HepG2 (cell line): ENCODE measurements around the gene IGF2BP3. TPM values are rescaled to one million over a fixed set of nuclear protein-coding genes. Genes with fewer than 3 reads are reported as not detected.

ENCODE experiments used
- ATAC-seq: fragments of 200-7000 bp; cut with Tn5 transposase; 3 replicates; pipeline ENCODE4 v1.9.1; 2020; ENCODE audit warnings: mild to moderate bottlenecking, moderate library complexity
- BruUV-seq: library from RNA; stranded (reverse); fragments of 400-500 nt; replicated peaks from 2 replicates; lab custom pipeline; 2021; lab: Mats Ljungman, UMichigan
- CTCF ChIA-PET: fragments of 300-600 bp; formaldehyde crosslinking; extraction: SDS; loops from one replicate; lab custom pipeline; 2021; ENCODE audit warnings: low total read pairs, inconsistent platforms, low intra/inter-chr PET ratio; lab: Yijun Ruan, JAX
- POLR2A ChIA-PET: fragments of 350-600 bp; sonication (Branson Sonifier 250); formaldehyde crosslinking; loops from one replicate; lab custom pipeline; 2020; ENCODE audit warnings: antibody characterized with exemption, inconsistent platforms; lab: Yijun Ruan, JAX
- DNase-seq: peaks from one replicate; pipeline ENCODE4 v3.0.0-alpha.2; 2015; ENCODE audit warnings: low spot score
- FAIRE-seq: peaks from 3 replicates; lab custom pipeline; 2011; peaks lifted over from hg19 to GRCh38; lab: Jason Lieb, UNC
- H2AFZ ChIP-seq: one replicate; pipeline ENCODE4 v1.6.1; 2011; ENCODE audit warnings: low read length, inconsistent platforms
- H3K27ac ChIP-seq: fragments of 300-600 bp; 3 replicates; pipeline ENCODE4 v1.8.0; 2011; ENCODE audit warnings: mixed run types, mild to moderate bottlenecking, mixed read lengths, low read length, inconsistent platforms; ENCODE audit not compliant: insufficient read depth; ENCODE audit errors: extremely low read length
- H3K27me3 ChIP-seq, 2 experiments: fragments of 200-600 bp in 1 of 2; 2 replicates in 1 of 2; 3 replicates in 1 of 2; pipeline versions ENCODE4 v1.6.0 to v1.8.0; 2011; ENCODE audit warnings: low read length in 2 of 2, mild to moderate bottlenecking in 2 of 2, moderate library complexity in 2 of 2, inconsistent platforms in 1 of 2; ENCODE audit not compliant: insufficient read depth in 2 of 2, control insufficient read depth in 1 of 2
- H3K36me3 ChIP-seq, 2 experiments: fragments of 200-600 bp in 1 of 2; replicated peaks in 1 of 2; 2 replicates in 1 of 2; 3 replicates in 1 of 2; pipeline versions ENCODE4 v1.5.1 to v1.8.0; 2011; ENCODE audit warnings: low read length in 2 of 2, inconsistent platforms in 1 of 2; ENCODE audit not compliant: insufficient read depth in 2 of 2, control insufficient read depth in 1 of 2
- H3K4me1 ChIP-seq: 2 replicates; pipeline ENCODE4 v1.5.1; 2012; ENCODE audit warnings: low read length, inconsistent platforms; ENCODE audit not compliant: insufficient read depth
- H3K4me2 ChIP-seq: 2 replicates; pipeline ENCODE4 v1.6.0; 2011; ENCODE audit warnings: low read depth, low read length, inconsistent platforms
- H3K4me3 ChIP-seq, 3 experiments: fragments of 200-600 bp in 1 of 3; sonication (generic), shearing (Covaris generic) in 1 of 3; replicated peaks in 1 of 3; 2 replicates each; pipeline ENCODE4 v1.5.1; 2011 to 2016; ENCODE audit warnings: low read length in 3 of 3, inconsistent platforms in 2 of 3, low read depth in 2 of 3, mild to moderate bottlenecking in 2 of 3, control low read depth in 1 of 3, mixed read lengths in 1 of 3; ENCODE audit not compliant: insufficient read depth in 1 of 3
- H3K79me2 ChIP-seq: one replicate; pipeline ENCODE4 v1.6.1; 2011; ENCODE audit warnings: low read length, inconsistent platforms; ENCODE audit not compliant: insufficient read depth
- H3K9ac ChIP-seq: 2 replicates; pipeline ENCODE4 v1.6.0; 2011; ENCODE audit warnings: mild to moderate bottlenecking, low read depth, low read length, inconsistent platforms; ENCODE audit not compliant: insufficient read depth
- H3K9me3 ChIP-seq: 2 replicates; pipeline ENCODE4 v1.5.1; 2012; ENCODE audit warnings: mild to moderate bottlenecking, low read length
- H4K20me1 ChIP-seq: 2 replicates; pipeline ENCODE4 v1.6.0; 2011; ENCODE audit warnings: inconsistent platforms, mild to moderate bottlenecking, low read length, moderate library complexity; ENCODE audit not compliant: insufficient read depth
- ARNT2 ChIP-seq: sonication (generic); formaldehyde crosslinking; IDR thresholded peaks from 2 replicates; pipeline ENCODE4 v1.8.0; 2022; ENCODE audit warnings: mild to moderate bottlenecking, low read depth, missing genetic modification reagents, moderate library complexity
- ATM ChIP-seq: fragments of 450-650 bp; IDR thresholded peaks from 2 replicates; pipeline ENCODE4 v1.7.1; 2017; ENCODE audit warnings: mild to moderate bottlenecking, borderline replicate concordance
- HES4 ChIP-seq: sonication (generic); formaldehyde crosslinking; IDR thresholded peaks from 2 replicates; pipeline ENCODE4 v1.9.0; 2021; ENCODE audit warnings: mild to moderate bottlenecking, missing genetic modification reagents, borderline replicate concordance
- KDM5B ChIP-seq: sonication (generic); formaldehyde crosslinking; IDR thresholded peaks from 2 replicates; pipeline ENCODE4 v1.4.0; 2020; ENCODE audit warnings: missing genetic modification reagents, mild to moderate bottlenecking, borderline replicate concordance
- MED13 ChIP-seq: sonication (generic); formaldehyde crosslinking; IDR thresholded peaks from 2 replicates; pipeline ENCODE4 v1.5.0; 2020; ENCODE audit warnings: missing genetic modification reagents
- ZNF142 ChIP-seq: sonication (generic); formaldehyde crosslinking; IDR thresholded peaks from 2 replicates; pipeline ENCODE4 v1.4.0; 2020; ENCODE audit warnings: missing genetic modification reagents
- ZNF292 ChIP-seq: sonication (generic); formaldehyde crosslinking; IDR thresholded peaks from 2 replicates; pipeline ENCODE4 v1.8.1; 2022; ENCODE audit warnings: mild to moderate bottlenecking, low read depth, missing genetic modification reagents, borderline replicate concordance
- ZNF710 ChIP-seq: sonication (generic); formaldehyde crosslinking; IDR thresholded peaks from 2 replicates; pipeline ENCODE4 v1.5.0; 2020; ENCODE audit warnings: mild to moderate bottlenecking, missing genetic modification reagents, borderline replicate concordance
- ZNF800 ChIP-seq: sonication (generic); formaldehyde crosslinking; IDR thresholded peaks from 2 replicates; pipeline ENCODE4 v1.4.0; 2020; ENCODE audit warnings: missing genetic modification reagents
- WGBS: methylation state at CpG from one replicate; pipeline ENCODE4 v1.1.6; 2017; ENCODE audit warnings: low lambda C conversion rate; 5-methylcytosine and 5-hydroxymethylcytosine counted together
- in situ Hi-C: cut with HindIII; loops from 2 replicates; pipeline ENCODE4 v1.10.0; 2017; ENCODE audit warnings: low pct_unique_long_range_greater_than_20kb; ENCODE audit not compliant: extremely low pct_ligation_motif_present
- intact Hi-C: fragments of 100-400 bp; cut with micrococcal nuclease; formaldehyde crosslinking; loops from one replicate; pipeline ENCODE4 v1.10.0; 2022; ENCODE audit not compliant: unreplicated experiment
- polyA plus RNA-seq, 8 experiments: library from polyadenylated mRNA; depleted of rRNA in 3 of 8; stranded (reverse) in 7 of 8; unstranded in 1 of 8; fragments of >200 nt; fragmentation: Illumina TruSeq in 4 of 8; extraction: Trizol in 4 of 8; gene quantifications; 2 replicates each; pipeline versions ENCODE4 v1.2.1 to v1.2.3, GENCODE V29; 2011 to 2016; ENCODE audit warnings: low read depth in 4 of 8, missing spikeins in 1 of 8, mixed read lengths in 1 of 8; ENCODE audit not compliant: insufficient read depth in 1 of 8
- total RNA-seq, 5 experiments: library from RNA; depleted of rRNA; stranded (reverse); fragments of >200 nt; fragmentation: Illumina TruSeq; extraction: Trizol; gene quantifications; 2 replicates each; pipeline ENCODE4 v1.2.3, GENCODE V29; 2016; ENCODE audit warnings: low read depth in 1 of 5

The IGF2BP3 gene
- total and polyA plus RNA-seq, 2 of the 13 experiments (the other 11 are each of a cell fraction or from before 2014, with no cell fraction given), result 37.7 to 39.5 TPM

DNA sequence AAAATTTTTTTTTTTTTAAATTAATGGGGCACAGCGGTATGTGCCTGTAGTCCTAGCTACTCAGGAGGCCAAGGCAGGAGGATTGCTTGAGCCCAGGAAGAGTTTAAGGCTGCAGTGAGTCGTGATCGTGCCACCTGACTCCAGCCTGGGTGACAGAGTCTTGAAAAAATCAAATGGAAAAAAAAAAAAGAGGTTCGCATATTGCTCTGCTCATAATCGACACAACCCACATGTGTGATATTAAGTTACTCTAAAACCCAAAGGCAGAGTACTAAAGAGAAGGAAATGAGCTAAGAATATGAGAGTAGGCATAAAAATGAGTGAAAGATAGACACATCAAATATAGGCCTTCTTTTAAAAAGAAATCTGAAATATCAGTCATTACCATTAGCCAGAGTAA lies 66.3 kb downstream of the IGF2BP3 start:
- in situ Hi-C loops, result no loop called here
- Histone ChIP-seq H3K4me1 (no peaks in the 10 kb centered on the region), H3K4me2 (no peak overlapping the region), H3K4me3 (no peak overlapping the region), H3K27me3 (no peaks in the 10 kb centered on the region), H3K27ac (no peak overlapping the region), H3K36me3 (peaks cover 8 to 47% of the 10 kb centered on the region in 2 experiments), H2AFZ (no peak overlapping the region), H4K20me1 (no peaks in the 10 kb centered on the region; the same call in 1 of the 2 replicates), H3K79me2 (peaks cover 20% of the 10 kb centered on the region), H3K9ac (no peak overlapping the region), H3K9me3 (no peaks in the 10 kb centered on the region)
- intact Hi-C loops, result no loop called here
- ATAC-seq (no peak), DNase-seq (no peak), FAIRE-seq (no peak)
- BruUV-seq, result no TSS peak
- CTCF ChIA-PET, result no interaction called here
- WGBS, result 97% methylated on average over 5 of the region's 5 CpGs
- POLR2A ChIA-PET, result no interaction called here
- TF ChIP-seq ZNF142 (no peak), MED13 (CRISPR knock-in tag) (no peak), ARNT2 (no peak), ZNF800 (CRISPR knock-in tag) (no peak), HES4 (no peak), ATM (no peak), KDM5B (CRISPR knock-in tag) (no peak), ZNF292 (CRISPR knock-in tag) (no peak), ZNF710 (CRISPR knock-in tag) (no peak)
